ENCODE measurements around the gene C1QTNF2.

C1QTNF2 gene

DNA sequence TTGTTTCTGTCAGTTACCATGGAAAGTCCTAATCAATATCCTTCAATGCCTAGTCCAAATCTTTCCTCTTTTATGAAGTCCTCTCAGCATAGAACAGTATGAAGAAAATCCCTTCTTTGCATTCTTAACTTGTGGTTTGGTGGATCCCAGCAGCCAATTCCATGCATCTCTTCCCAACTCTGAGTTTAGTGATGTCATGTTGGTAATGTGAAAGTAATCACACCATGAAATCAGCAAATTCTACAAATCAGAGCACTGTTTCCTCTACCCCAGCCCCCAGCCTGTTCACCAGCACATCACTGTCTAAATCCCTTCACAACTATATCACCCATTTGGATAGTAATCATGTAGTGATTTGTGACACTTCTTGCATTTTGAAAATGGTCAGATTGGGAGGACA, 4.7 kb upstream of the C1QTNF2 start:
- DNase-seq: no peak

DNA sequence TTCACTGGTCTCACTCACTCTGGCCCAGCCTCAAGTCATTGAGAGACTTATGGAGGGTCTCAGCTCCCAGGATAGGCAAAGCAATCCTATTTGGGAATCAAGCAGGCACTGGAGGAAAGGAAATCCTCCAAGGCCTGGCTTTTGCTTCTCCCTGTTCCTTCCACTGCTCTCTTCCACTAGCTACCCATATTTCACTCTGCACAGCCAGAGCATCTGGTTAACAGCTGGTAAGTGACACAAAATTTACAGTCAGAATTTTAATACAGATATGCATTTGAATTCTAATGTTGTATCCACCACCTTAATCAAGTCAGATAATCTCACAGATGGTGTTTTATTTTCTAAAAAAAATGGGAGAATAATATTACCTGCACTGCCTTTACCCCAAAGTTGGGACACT, 868 bp upstream of the C1QTNF2 start:
- no peak for DNase-seq

DNA sequence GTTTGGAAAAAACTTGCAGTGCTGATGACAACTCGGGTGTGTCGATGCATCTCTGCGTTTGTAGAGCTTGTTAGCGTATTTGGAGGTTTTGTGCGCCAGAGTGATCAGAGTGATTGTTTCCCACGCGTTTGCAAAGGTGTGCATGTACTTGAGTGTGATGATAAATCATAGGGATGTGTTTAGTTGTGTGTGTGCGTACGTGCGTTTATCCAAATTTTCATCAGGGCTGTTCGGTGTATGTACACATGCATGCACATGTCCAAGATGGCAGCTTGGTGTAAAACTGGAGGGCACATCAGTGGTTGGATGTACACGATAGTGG, 248 bp upstream of the C1QTNF2 start:
- DNase-seq: no peak

DNA sequence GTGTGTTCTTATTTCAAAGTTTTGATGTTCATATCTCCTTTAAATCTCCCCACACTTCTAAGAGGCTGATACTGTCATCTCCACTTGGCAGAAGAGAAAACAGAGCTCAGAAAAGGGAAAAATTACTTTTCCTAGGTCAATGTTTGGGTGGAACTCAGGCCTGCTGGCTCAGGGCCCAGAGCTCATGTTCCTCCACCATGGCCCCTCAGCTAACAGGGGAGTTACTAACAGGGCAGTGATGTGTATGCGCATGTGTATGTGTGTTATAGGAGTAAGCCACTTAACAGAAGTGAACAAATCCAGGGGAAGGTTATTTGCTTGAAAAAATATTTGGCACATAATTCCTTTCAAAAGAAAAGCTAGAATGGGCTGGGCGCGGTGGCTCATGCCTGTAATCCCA, 2.5 kb downstream of the C1QTNF2 start:
- DNase-seq: no peak

DNA sequence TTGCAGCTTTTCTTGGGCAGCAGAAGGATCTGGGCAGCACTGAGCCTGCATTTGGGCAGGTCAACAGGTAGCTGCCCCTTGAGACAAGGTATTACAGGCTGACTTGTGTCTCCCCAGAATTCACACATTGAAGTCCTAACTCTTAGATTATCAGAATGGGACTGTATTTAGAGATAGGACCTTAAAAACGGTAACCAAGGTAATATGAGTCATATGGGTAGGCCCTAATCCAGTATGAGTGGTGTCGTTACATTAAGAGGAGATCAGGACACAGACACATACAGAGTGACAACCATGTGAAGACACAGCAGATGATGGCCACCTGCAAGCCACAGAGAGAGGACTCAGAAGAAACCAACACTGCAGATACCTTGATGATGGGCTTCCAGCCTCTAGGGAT, 3.2 kb downstream of the C1QTNF2 start:
- no peak for DNase-seq

DNA sequence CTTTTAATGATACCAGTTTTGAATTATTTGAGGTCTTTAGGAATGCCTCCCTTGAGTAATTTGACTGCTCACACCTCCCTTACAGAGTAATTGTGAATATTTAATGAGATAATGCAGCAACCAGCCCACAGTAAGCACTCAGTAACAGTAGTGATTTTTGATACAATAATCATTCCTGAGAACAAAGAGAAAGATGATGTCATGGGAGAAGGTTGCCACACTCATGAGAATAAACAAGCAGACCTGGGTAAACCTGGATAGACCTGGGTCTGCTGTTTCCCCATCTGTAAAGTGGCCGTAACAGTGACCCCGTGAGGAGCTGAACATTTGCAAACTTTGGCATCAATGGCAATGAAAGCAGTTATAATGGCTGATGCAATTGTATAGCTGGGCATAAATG, 4.2 kb downstream of the C1QTNF2 start:
- no peak for DNase-seq

DNA sequence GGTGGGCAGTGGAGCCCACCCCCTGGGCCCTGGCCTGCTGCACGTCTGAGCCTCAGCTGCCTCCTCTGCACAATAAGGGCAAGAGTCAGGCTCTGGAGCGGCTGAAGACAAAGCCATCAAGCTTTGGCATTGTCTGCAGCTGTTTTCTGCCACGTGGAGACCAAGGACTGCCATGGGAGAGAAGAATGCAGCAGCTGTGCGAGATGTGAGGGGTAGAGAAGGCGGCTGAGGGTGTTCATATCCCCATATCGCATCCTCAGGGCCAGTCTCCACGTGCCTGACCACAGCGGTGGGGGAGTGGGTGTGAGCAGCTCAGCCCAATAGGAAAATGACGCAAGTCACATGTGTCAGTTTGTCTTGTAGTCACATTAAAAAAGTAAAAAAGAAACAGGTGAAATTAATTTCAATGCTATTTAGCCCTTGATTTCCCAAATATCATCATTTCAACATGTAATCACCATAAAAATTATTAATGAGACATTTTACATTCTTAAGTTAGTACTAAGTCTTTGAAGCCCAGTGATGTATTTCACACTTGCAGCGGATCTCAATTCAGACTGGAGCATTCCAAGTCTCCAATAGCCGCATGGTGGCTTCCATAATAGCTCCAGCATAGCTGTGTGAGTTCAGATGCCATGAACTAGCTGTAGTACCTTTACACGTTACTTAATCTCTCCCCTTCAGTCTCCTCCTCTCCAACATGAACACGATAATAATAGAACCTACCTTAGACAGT, 6.6 kb downstream of the C1QTNF2 start:
- DNase-seq: no peak

DNA sequence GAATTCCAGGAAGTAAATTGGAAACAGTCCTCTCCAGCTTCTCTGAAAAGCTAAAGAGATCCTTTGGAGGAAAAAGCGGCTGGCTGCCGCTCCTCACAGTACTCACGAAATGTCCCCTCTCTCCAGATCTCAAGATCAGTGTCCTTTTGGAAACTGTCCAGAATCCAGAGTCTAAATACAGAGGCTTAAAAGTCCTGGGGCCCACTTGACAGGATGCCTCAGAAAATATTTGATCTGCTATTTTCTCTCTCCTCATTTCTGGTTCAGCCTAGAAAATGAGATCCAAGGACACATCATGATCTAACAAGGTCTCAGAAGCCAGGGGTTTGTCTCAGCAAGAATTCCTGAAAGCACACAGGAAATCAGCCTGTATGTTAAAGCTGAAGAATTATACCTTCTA, 7.2 kb downstream of the C1QTNF2 start:
- no peak for DNase-seq

DNA sequence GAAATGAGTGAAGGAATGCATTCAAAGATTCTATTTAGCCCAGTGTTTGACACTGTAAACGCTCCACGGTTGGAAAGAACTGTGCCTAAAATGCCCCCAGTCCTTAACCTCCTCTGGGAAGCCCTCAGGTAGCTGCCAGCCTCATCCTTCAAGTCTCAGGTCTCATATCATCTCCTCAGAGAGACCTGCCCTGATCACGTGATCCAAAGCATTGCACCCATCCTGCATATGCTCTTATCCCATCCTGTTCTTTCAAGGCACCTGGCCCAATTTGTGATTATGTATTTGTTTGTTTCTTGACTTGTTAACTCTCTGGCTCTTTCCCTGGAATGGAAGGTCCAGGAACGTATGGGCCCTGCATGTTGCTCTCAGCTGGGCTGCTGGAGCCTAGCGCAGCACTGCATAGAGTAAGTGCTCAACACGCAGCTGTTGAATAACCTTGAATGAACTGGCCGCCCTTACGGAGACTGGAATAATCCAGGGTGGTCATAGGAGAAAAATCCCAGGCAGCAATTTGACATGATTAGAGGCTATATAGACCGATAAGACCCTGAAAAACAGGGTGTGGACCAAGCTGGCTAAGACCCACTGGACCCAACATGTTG, 8.7 kb downstream of the C1QTNF2 start:
- no peak for DNase-seq

DNA sequence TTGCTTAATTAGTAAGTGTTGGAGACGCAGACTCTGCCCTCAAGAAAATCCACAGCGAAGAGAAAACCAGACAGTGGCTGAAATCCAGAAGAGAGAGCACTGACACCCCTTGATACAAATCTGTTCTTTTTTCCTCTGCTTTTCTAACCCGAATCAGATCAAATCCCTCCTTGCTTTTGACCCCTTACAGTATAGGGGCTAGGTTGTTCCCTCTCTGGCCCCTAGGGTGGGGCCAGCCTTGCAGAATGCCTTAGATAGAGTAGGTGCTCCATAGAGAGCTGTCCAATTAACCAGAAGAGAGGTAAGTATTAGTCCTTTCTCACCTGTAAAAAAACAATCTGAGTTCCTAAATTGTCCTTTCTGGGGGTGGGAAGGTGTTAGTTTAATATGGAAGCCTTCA, 10.1 kb downstream of the C1QTNF2 start:
- no peak for DNase-seq

DNA sequence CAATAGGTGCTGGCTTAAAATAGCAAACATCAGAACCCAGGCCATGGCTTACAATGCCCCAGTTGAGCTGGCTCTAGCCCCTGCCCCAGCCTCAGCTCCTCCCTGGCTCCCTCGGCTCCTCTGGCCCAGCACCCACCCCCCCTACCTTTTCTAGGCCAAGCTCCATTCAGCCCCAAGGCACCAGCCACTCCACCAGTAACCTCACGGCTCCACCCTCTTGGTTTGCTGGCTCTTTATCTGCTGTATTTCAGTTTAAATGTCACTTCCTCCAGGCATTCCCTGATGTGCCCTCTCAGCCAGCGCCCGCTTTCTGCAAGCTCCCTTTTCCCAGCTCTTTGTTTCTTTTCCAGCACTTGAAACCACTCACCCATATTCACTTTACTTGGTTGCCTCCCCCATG, 10.6 kb downstream of the C1QTNF2 start:
- DNase-seq: no peak

DNA sequence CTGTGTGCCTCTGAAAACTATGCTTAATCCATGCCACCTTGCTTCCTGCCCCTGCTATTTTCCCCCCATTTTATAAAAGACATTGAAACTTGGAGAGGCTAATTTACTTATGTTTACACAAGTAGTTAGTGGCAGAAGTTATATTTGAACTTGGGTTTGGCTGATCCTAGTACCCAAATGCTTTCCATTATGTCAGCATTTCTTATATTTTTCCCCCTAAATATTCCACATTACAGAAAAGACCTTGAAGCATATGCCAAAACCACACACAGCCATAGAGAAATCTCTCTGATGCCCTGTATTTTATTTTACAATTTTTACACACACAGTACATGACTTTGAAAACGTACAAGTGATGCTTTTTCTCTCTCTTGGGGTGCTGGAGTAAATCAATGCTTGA, 11.2 kb downstream of the C1QTNF2 start:
- no peak for DNase-seq

DNA sequence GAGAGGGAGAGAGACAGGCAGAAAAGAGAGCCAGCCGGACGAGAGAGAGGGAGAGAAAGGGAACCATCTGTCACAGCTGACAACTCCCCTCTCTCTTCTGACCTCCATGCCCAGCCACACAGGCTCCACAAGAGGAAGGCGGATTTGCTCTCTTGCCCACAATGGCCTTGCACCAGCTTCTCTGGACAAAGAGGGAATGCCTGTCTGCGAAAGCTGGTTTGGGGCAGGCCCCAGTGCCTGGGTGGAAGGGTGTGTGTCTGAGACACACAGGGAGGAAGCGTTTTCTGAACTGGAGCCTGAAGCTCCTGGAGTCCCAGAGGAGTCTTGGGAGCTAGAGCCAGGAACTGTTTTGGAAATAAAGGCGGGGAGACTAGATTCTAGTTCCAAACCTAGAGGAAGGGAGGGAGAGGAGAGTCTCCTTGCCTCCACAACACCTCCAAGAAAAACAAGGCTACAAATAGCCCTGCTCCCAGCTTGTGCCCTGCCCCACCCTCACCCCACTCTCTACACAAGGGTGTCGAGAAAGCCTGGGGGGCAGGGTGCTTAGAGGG, 12.5 kb downstream of the C1QTNF2 start:
- DNase-seq: peak; percentile 25

DNA sequence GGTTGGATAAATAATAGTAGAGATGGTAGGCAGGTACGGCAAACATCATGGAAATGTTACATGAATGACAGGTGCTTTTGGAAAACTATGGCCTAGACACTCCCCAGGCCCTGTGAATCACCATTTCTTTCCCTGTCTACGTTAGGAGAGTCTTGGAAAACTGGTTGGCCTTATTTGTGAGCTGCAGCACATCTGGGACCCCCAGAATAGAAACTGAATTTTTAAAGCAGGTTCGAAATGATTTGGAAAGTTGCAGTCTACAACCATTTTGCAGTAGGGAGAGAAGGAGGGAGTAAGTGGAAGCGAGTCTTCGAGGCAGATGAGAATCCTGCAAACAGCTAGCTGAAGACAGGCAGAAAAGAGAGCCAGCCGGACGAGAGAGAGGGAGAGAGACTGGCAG, 13.0 kb downstream of the C1QTNF2 start:
- DNase-seq: no peak

DNA sequence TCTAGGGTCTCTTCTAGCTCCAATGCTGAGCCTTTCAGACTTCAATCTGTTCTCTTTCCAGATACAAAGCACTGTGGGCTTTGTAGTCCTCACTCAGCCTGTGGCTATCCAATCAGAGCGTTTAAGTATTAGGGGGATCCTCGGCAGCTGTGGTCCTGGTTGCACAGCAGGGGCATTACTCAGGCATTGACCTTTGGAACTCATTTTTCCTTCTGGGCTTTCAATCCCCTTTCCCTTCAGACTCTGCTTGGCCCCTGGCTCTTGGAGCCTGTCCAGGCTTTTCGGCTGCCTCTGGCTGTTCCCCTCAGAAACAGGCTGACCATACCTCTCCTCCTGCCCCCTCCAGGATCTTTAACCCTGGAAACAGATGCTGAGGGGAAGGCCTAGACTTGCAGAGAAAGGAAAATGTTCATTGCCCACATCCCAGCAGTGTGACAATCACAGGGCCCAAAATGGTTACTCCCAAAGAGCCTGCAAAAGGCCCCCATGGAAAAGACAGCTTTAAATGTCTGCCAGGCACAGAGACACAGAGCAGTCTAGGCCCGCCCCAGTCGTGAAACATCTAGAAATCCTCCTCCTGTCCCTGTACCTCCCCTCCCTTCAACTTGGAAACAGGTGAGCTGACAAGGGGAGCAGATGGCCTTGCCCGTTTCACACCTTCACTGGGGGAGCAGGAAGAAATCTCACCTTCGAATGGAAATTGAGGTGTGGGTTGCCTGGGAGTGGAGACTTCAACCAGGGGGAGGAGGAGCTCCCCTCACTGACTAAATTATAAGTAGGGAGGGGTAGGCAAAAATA, 13.7 kb downstream of the C1QTNF2 start:
- no peak for DNase-seq

DNA sequence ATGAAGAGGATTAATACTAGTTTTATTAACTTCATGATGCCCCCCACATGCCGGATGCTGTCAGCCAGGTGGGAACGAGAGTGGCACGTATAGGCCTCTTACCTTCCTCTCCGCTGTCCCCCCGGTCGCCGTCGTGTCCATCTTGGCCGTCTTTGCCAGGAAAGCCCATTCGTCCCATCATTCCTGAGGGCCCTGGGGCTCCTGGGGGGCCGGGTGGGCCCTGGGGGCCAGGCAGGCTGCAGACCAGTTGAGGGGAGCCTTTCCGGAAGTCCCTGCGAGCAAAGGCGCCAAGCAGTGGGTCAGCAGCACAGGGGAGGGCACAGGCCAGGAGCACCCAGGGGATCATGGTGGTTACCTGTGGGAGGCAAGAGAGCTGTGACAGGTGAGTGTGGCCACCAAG, 15.8 kb downstream of the C1QTNF2 start:
- no peak for DNase-seq

DNA sequence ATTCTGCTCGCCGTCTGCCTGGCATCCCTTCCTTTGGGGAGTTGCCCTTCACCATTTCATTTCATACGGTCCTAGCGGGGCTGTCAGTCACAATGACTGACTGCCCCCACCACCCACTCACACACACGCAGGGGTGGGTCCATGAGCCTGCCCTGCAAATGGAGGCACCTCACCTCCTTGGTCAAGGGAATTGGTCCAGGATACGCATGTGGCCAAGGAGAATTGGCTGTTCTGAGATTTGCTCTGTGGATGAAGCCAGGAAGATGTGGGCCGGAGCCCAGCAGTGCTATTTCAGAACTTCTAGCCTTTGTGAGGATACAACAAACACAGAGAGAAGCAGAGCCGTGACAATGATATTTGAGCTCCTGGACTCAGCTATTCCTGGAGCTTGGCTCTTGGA, 17.0 kb downstream of the C1QTNF2 start:
- DNase-seq: no peak

DNA sequence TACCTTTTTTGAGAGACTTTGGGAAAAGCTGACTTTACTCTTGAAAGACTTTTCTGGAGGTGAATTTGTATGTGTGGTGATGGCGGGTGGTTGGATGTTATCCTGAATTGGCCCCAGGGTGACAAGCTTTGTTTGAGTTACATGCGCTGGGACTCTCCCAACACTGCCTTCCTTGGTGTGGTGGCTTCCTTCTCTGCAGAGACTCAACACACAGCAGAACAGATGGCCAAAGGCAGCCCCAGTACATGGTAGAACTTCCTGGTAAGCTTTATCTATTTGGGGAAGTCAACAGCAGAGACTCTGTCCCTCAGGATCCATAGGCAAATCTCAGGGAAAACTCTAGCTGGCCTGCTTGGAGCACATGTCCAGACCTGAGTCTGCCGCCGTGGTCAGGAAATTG, 18.1 kb downstream of the C1QTNF2 start:
- no peak for DNase-seq

DNA sequence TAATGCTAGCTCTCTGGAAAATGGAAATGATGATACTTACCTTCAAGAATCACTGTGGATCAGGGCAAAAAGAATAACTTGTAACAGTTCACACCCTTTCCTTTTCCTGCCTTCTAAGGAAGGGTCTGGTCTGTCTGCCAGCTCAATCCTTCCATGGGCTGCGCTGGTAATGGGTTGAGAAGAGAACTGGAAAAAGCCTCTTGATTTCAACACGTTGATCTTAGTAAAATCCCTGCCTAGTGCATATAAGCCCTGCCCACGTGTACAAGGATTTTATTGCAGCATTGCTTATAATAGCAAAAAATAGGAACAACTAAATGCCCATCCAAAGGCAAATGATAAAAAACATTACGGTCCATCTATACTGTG, 20.5 kb downstream of the C1QTNF2 start:
- DNase-seq: no peak

DNA sequence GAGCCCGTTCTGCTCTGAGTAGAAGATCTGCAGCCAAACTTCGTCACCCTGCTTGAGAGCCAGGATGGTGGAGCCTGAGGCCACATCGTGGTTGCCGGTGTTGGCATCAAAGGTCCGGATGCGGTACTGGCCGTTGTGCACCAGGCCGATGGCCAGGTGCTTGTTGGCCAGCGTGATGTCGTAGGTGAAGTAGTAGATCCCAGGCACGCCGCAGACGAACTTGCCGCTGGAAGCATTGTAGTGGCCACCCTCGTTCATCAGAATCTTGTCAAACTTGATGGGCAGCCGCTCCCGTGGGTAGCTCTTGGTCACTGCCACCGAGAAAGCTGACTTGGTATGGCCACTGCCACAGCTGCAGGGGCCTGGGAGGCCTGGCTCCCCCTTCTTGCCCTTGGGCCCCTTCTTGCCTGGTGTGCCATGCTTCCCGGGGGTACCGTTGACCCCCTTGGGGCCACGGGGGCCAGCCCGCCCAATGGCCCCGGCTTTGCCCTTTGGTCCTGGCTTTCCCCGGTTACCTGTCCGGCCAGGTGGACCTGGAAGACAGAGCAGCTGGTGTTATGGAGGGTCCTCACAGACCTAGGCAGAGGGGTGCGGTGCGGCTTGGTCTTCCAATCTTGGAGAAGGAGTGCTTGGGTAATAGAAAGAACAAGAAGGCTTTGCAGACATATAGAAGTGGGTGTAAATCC, 21.0 kb downstream of the C1QTNF2 start:
- DNase-seq: no peak

DNA sequence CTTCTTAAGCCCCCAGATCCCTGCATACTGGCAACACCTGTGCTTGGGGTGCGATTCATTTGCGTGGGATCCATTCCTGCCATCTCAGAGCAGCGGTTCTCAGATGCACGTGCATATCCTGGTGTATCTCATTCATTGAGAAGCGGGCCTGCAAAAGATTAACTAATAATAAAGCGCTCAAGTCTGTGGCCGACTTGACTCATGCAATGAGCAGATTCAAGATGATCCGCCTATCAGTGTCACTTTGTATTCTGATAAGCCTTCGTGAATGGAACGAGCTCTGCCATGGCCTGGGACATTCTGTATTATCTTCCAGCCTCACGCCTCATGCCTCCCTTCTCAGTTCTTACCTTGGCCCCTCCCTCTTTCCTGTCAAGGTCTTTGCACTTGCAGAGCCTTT, 22.3 kb downstream of the C1QTNF2 start:
- DNase-seq: no peak

DNA sequence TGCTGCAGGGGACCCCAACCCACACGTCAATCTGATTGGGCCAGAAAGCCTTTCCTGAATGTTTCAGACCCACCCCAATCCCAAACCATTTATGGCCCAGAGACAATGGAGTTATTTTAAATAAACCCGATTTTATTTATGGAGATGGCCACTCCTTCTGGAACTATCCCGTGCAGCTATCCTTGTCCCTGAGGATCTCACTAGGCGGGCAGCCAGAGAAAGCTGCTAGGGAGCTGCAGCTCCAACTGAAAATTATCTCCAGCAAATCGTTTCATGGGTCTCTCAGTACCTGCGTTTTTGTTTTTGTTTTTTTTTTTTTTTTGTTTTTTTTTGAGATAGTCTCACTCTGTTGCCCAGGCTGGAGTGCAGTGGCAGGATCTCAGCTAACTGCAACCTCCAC, 23.0 kb downstream of the C1QTNF2 start:
- no peak for DNase-seq

DNA sequence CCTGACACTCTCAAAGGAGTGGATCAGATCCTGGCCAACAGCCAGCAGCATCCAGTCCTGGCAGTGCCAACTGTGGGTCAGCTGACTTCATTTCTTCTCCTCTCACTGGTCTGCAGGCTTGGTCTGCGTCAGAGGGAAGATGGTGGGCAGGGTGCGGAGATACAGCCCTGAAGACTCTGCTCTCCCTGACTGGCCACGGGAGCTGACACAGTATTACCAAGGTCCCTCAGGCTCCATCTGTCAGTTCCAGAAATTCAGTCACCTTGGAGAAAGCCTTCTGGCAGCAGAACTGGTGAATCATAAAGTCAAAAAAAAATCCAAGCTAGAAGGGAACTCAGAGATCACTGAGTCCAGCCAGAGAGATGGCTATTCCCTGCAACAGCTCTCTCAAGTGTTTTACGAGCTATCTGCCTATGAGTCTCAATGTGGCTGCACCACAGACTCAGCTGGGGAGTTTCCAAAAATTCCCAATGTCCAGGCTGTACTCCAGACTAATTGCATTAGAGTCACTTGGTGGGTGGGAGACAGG, 27.9 kb downstream of the C1QTNF2 start:
- DNase-seq: no peak
